WTC11 (cell line): Measurements from ENCODE around the gene SIX2.

Experiments
- CREB1 ChIP-seq: sonication (generic); formaldehyde crosslinking; IDR thresholded peaks from 2 replicates; pipeline ENCODE4 v1.8.0; 2023; ENCODE audit warnings: mild to moderate bottlenecking, missing genetic modification reagents
- CTCF ChIP-seq: fragments of 200-600 bp; IDR thresholded peaks from 2 replicates; pipeline ENCODE4 v1.8.0; 2022; ENCODE audit warnings: antibody characterized with exemption
- FOXP1 ChIP-seq: sonication (generic); formaldehyde crosslinking; IDR thresholded peaks from 2 replicates; pipeline ENCODE4 v1.8.0; 2022; ENCODE audit warnings: missing genetic modification reagents, mild to moderate bottlenecking, moderate library complexity, borderline replicate concordance
- JUN ChIP-seq: sonication (generic); formaldehyde crosslinking; IDR thresholded peaks from 2 replicates; pipeline ENCODE4 v1.8.0; 2023; ENCODE audit warnings: mild to moderate bottlenecking, missing genetic modification reagents
- NR3C1 ChIP-seq: sonication (generic); formaldehyde crosslinking; conservative IDR thresholded peaks from 2 replicates; pipeline ENCODE4 v1.8.1; 2023; ENCODE audit warnings: low read depth, mild to moderate bottlenecking, missing genetic modification reagents
- SMAD3 ChIP-seq: sonication (generic); formaldehyde crosslinking; IDR thresholded peaks from 2 replicates; pipeline ENCODE4 v1.8.0; 2022; ENCODE audit warnings: missing genetic modification reagents, mild to moderate bottlenecking, borderline replicate concordance
- STAT6 ChIP-seq: sonication (generic); formaldehyde crosslinking; conservative IDR thresholded peaks from 2 replicates; pipeline ENCODE4 v1.8.1; 2023; ENCODE audit warnings: mild to moderate bottlenecking, low read depth, missing genetic modification reagents, moderate library complexity
- TP53 ChIP-seq: sonication (generic); formaldehyde crosslinking; IDR thresholded peaks from 2 replicates; pipeline ENCODE4 v1.8.1; 2023; ENCODE audit warnings: mild to moderate bottlenecking, missing genetic modification reagents
- ZNF671 ChIP-seq: fragments of 250-450 bp; sonication (Bioruptor Pico); IDR thresholded peaks from 2 replicates; pipeline ENCODE4 v1.8.0; 2021; ENCODE audit warnings: mild to moderate bottlenecking
- TF ChIP-seq, protein P1 (sequence below): sonication (generic); formaldehyde crosslinking; IDR thresholded peaks from 2 replicates; pipeline ENCODE4 v1.8.1; 2022; ENCODE audit warnings: mild to moderate bottlenecking, missing genetic modification reagents, moderate library complexity, borderline replicate concordance
- TF ChIP-seq, protein P2 (sequence below): sonication (generic); formaldehyde crosslinking; IDR thresholded peaks from 2 replicates; pipeline ENCODE4 v1.8.0; 2023; ENCODE audit warnings: missing genetic modification reagents

DNA sequence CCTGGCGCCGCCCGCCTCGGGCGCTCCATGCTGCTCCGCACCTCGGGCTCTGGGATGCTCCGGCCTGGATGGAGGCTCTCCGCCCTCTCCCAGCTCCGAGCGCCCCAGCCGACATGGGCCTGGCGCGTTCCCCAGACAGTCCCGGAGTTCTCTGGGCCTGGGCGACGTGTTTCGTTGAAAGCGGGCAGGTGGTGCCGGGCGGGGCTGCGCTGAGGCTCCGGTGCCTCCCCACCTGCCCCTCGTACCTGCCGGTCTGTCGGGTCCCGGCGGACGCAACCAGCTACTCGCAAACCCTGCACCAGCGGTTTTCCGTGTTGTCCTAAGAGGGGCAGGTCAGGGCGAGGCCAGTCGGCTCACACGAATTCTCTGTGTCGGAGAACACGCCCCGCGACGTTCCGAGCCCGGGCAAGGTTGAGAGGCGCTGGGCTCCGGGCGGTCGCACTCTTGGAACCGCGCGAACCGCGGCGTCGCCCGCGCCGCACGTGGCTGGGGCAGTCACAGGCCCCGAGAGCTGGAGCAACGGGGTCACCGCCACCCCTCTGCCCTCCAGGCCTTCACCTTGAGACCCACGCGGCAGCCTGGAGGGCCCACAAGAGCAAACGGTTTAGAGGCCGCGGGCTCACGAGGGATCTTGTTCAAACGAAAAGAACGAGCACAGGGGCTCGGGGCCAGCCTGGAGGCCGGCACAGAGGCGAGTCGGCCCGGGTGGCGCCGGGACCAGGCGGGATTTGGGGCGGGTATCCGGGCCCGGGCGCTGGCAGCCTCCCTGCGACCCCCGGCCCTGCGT lies 4.2 kb upstream of the SIX2 start:
- TF ChIP-seq, protein P1, sequence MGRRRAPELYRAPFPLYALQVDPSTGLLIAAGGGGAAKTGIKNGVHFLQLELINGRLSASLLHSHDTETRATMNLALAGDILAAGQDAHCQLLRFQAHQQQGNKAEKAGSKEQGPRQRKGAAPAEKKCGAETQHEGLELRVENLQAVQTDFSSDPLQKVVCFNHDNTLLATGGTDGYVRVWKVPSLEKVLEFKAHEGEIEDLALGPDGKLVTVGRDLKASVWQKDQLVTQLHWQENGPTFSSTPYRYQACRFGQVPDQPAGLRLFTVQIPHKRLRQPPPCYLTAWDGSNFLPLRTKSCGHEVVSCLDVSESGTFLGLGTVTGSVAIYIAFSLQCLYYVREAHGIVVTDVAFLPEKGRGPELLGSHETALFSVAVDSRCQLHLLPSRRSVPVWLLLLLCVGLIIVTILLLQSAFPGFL: no peak; the same call in 1 of the 2 replicates
- TF ChIP-seq CTCF: no peak
- TF ChIP-seq TP53: no peak
- no peak; the same call in 1 of the 2 replicates for TF ChIP-seq CREB1 (CRISPR knock-in tag)
- no peak for TF ChIP-seq STAT6 (CRISPR knock-in tag)
- no peak for TF ChIP-seq JUN (CRISPR knock-in tag)
- TF ChIP-seq NR3C1 (CRISPR knock-in tag): no peak
- TF ChIP-seq, protein P2, sequence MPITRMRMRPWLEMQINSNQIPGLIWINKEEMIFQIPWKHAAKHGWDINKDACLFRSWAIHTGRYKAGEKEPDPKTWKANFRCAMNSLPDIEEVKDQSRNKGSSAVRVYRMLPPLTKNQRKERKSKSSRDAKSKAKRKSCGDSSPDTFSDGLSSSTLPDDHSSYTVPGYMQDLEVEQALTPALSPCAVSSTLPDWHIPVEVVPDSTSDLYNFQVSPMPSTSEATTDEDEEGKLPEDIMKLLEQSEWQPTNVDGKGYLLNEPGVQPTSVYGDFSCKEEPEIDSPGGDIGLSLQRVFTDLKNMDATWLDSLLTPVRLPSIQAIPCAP: peak; percentile 87; the same call in 1 of the 2 replicates
- TF ChIP-seq ZNF671 (CRISPR knock-in tag): no peak
- peak; percentile 30; the same call in 1 of the 2 replicates for TF ChIP-seq SMAD3 (CRISPR knock-in tag)
- 0 out of 2 replicates have a peak, but pooled peaks have one; percentile 62 for TF ChIP-seq FOXP1
